IMR-90 (cell line): Measurements from ENCODE around the gene PIGU. TPM values are rescaled to one million over a fixed set of nuclear protein-coding genes. Genes with fewer than 3 reads are reported as not detected.

ENCODE experiments used
- ATAC-seq: fragments of 200-7000 bp; cut with Tn5 transposase; 2 replicates; pipeline ENCODE4 v1.9.1; 2020; ENCODE audit warnings: low read depth, mild to moderate bottlenecking, moderate library complexity
- BruUV-seq: library from RNA; stranded (reverse); fragments of 400-500 nt; replicated peaks from 2 replicates; lab custom pipeline; 2021; lab: Mats Ljungman, UMichigan
- CTCF ChIA-PET: fragments of 300-600 bp; formaldehyde crosslinking; extraction: SDS; loops from one replicate; lab custom pipeline; 2021; ENCODE audit warnings: antibody characterized with exemption; lab: Yijun Ruan, JAX
- POLR2A ChIA-PET: fragments of 300-600 bp; sonication (Branson Sonifier 250); formaldehyde crosslinking; loops from one replicate; lab custom pipeline; 2022; ENCODE audit warnings: antibody characterized with exemption; ENCODE audit not compliant: unreplicated experiment; lab: Charles Lee
- DNase-seq: peaks from one replicate; pipeline ENCODE4 v3.0.0; 2013
- H2AFZ ChIP-seq: replicated peaks from 2 replicates; pipeline ENCODE3; 2013; ENCODE audit warnings: low read length, mild to moderate bottlenecking; ENCODE audit not compliant: poor library complexity
- H2AK5ac ChIP-seq: 2 replicates; pipeline ENCODE4 v1.6.1; 2013; ENCODE audit warnings: low read depth, low read length, inconsistent platforms
- H2AK9ac ChIP-seq: replicated peaks from 2 replicates; pipeline ENCODE3; 2013; ENCODE audit warnings: mild to moderate bottlenecking, low read depth, low read length, moderate library complexity; ENCODE audit not compliant: poor library complexity
- H2BK120ac ChIP-seq: 2 replicates; pipeline ENCODE4 v1.6.1; 2013; ENCODE audit warnings: low read depth, low read length, inconsistent platforms
- H2BK15ac ChIP-seq: 3 replicates; pipeline ENCODE4 v1.6.1; 2013; ENCODE audit warnings: low read depth, low read length, inconsistent platforms
- H2BK20ac ChIP-seq: 2 replicates; pipeline ENCODE4 v1.6.1; 2013; ENCODE audit warnings: low read depth, mild to moderate bottlenecking, inconsistent platforms, low read length, moderate library complexity
- H2BK5ac ChIP-seq: 2 replicates; pipeline ENCODE4 v1.6.1; 2013; ENCODE audit warnings: mild to moderate bottlenecking, low read depth, low read length, inconsistent platforms; ENCODE audit not compliant: poor library complexity, severe bottlenecking
- H3K14ac ChIP-seq: replicated peaks from 2 replicates; pipeline ENCODE4 v1.6.1; 2013; ENCODE audit warnings: low read depth, low read length, inconsistent platforms
- H3K18ac ChIP-seq: 2 replicates; pipeline ENCODE4 v1.6.1; 2013; ENCODE audit warnings: low read depth, low read length, control low read depth
- H3K23ac ChIP-seq: 2 replicates; pipeline ENCODE4 v1.6.1; 2013; ENCODE audit warnings: low read depth, low read length, inconsistent platforms
- H3K27ac ChIP-seq: 2 replicates; pipeline ENCODE4 v1.5.1; 2013; ENCODE audit warnings: mild to moderate bottlenecking, control low read depth, low read length; ENCODE audit not compliant: insufficient read depth
- H3K27me3 ChIP-seq: 2 replicates; pipeline ENCODE4 v1.6.1; 2013; ENCODE audit warnings: low read length; ENCODE audit not compliant: control insufficient read depth, insufficient read depth
- H3K36me3 ChIP-seq: 2 replicates; pipeline ENCODE4 v1.6.1; 2013; ENCODE audit warnings: low read length, mixed read lengths; ENCODE audit not compliant: control insufficient read depth, insufficient read depth
- H3K4ac ChIP-seq: 2 replicates; pipeline ENCODE4 v1.6.1; 2013; ENCODE audit warnings: low read depth, low read length, inconsistent platforms
- H3K4me1 ChIP-seq: 2 replicates; pipeline ENCODE4 v1.6.1; 2013; ENCODE audit warnings: low read length, mixed read lengths; ENCODE audit not compliant: control insufficient read depth, insufficient read depth
- H3K4me2 ChIP-seq: 2 replicates; pipeline ENCODE4 v1.6.1; 2013; ENCODE audit warnings: low read depth, mild to moderate bottlenecking, control low read depth, low read length, moderate library complexity
- H3K4me3 ChIP-seq: 2 replicates; pipeline ENCODE4 v1.5.1; 2013; ENCODE audit warnings: low read depth, mild to moderate bottlenecking, control low read depth, low read length, moderate library complexity; ENCODE audit not compliant: insufficient read depth
- H3K56ac ChIP-seq: 2 replicates; pipeline ENCODE4 v1.6.1; 2013; ENCODE audit warnings: low read length, inconsistent platforms; ENCODE audit not compliant: insufficient read depth; ENCODE audit errors: extremely low read depth
- H3K79me1 ChIP-seq, 2 experiments: 2 replicates each; pipeline ENCODE4 v1.6.1; 2013; ENCODE audit warnings: low read length in 2 of 2, inconsistent platforms in 1 of 2, low read depth in 1 of 2
- H3K9ac ChIP-seq: 2 replicates; pipeline ENCODE4 v1.6.1; 2013; ENCODE audit warnings: low read depth, low read length, control low read depth
- H3K9me1 ChIP-seq: 2 replicates; pipeline ENCODE4 v1.6.1; 2013; ENCODE audit warnings: low read length, inconsistent platforms; ENCODE audit not compliant: insufficient read depth
- H3K9me3 ChIP-seq: 2 replicates; pipeline ENCODE4 v1.6.1; 2013; ENCODE audit warnings: low read length; ENCODE audit not compliant: control insufficient read depth, insufficient read depth
- H4K20me1 ChIP-seq: 2 replicates; pipeline ENCODE4 v1.6.1; 2013; ENCODE audit warnings: low read length, inconsistent platforms; ENCODE audit not compliant: insufficient read depth
- H4K5ac ChIP-seq: 2 replicates; pipeline ENCODE4 v1.6.1; 2013; ENCODE audit warnings: mild to moderate bottlenecking, low read depth, low read length, control low read depth
- H4K8ac ChIP-seq, 2 experiments: 2 replicates each; pipeline ENCODE4 v1.6.1; 2013; ENCODE audit warnings: low read depth in 2 of 2, low read length in 2 of 2, control low read depth in 1 of 2, inconsistent platforms in 1 of 2
- H4K91ac ChIP-seq: 2 replicates; pipeline ENCODE4 v1.6.1; 2013; ENCODE audit warnings: low read depth, low read length, inconsistent platforms; ENCODE audit not compliant: insufficient read depth
- BHLHE40 ChIP-seq: fragments of 150-350 bp; IDR thresholded peaks from 2 replicates; pipeline ENCODE4 v1.6.1; 2016; ENCODE audit warnings: mild to moderate bottlenecking, low read depth, low read length
- CEBPB ChIP-seq: IDR thresholded peaks from 2 replicates; pipeline ENCODE4 v1.6.1; 2012; ENCODE audit warnings: low read depth, low read length, improper control_type of control experiment
- CHD1 ChIP-seq: IDR thresholded peaks from 2 replicates; pipeline ENCODE4 v1.6.1; 2012; ENCODE audit warnings: low read depth, low read length, improper control_type of control experiment
- ELK1 ChIP-seq: fragments of 150-350 bp; IDR thresholded peaks from 2 replicates; pipeline ENCODE4 v1.6.1; 2016; ENCODE audit warnings: low read depth, mild to moderate bottlenecking, low read length, moderate library complexity, borderline replicate concordance
- FOS ChIP-seq: fragments of 150-350 bp; IDR thresholded peaks from 2 replicates; pipeline ENCODE4 v1.6.1; 2016; ENCODE audit warnings: low read depth, low read length
- MAFK ChIP-seq: IDR thresholded peaks from 2 replicates; pipeline ENCODE4 v1.6.1; 2012; ENCODE audit warnings: low read depth, low read length, improper control_type of control experiment
- MAZ ChIP-seq: IDR thresholded peaks from 2 replicates; pipeline ENCODE4 v1.6.1; 2012; ENCODE audit warnings: low read depth, mild to moderate bottlenecking, low read length, improper control_type of control experiment, moderate library complexity, borderline replicate concordance
- MXI1 ChIP-seq: IDR thresholded peaks from 2 replicates; pipeline ENCODE4 v1.6.1; 2012; ENCODE audit warnings: low read depth, mild to moderate bottlenecking, low read length, moderate library complexity, borderline replicate concordance
- NFE2L2 ChIP-seq: fragments of 150-350 bp; IDR thresholded peaks from 2 replicates; pipeline ENCODE4 v1.6.1; 2016; ENCODE audit warnings: low read depth, mild to moderate bottlenecking, low read length
- RAD21 ChIP-seq: IDR thresholded peaks from 2 replicates; pipeline ENCODE4 v1.6.1; 2012; ENCODE audit warnings: low read length, improper control_type of control experiment
- RCOR1 ChIP-seq: IDR thresholded peaks from 2 replicates; pipeline ENCODE4 v1.6.1; 2012; ENCODE audit warnings: mild to moderate bottlenecking, low read length, improper control_type of control experiment; ENCODE audit not compliant: insufficient replicate concordance
- RFX5 ChIP-seq: IDR thresholded peaks from 2 replicates; pipeline ENCODE4 v1.8.0; 2012; ENCODE audit warnings: low read depth, mild to moderate bottlenecking, low read length, moderate library complexity
- SMC3 ChIP-seq: fragments of 150-350 bp; IDR thresholded peaks from 2 replicates; pipeline ENCODE4 v1.6.1; 2016; ENCODE audit warnings: low read depth, mild to moderate bottlenecking, antibody characterized with exemption, low read length, moderate library complexity
- USF2 ChIP-seq: fragments of 150-350 bp; IDR thresholded peaks from 2 replicates; pipeline ENCODE4 v1.6.1; 2017; ENCODE audit warnings: mild to moderate bottlenecking, antibody characterized with exemption, low read length, low read depth
- WGBS, 2 experiments: methylation state at CpG; one replicate each; pipeline versions ENCODE4 v1.1.5 to v1.1.7; 2013; ENCODE audit warnings: missing lambda C conversion rate in 2 of 2; ENCODE audit not compliant: insufficient read length in 1 of 2; ENCODE audit errors: extremely low coverage in 2 of 2; 5-methylcytosine and 5-hydroxymethylcytosine counted together
- dilution Hi-C: fragments of 300-500 bp; cut with HindIII; formaldehyde crosslinking; loops from one replicate; pipeline ENCODE4 v1.14.3; 2018; ENCODE audit warnings: low sequenced_read_pairs; ENCODE audit not compliant: unreplicated experiment
- in situ Hi-C: fragments of 300-500 bp; cut with MboI; formaldehyde crosslinking; loops from 3 replicates; pipeline ENCODE4 v1.14.3; 2019; ENCODE audit warnings: low sequenced_read_pairs, inconsistent platforms, mixed read lengths
- intact Hi-C: fragments of 100-400 bp; cut with micrococcal nuclease; formaldehyde crosslinking; loops from 2 replicates; pipeline ENCODE4 v1.10.0; 2022
- polyA plus RNA-seq, 3 experiments: library from polyadenylated mRNA; depleted of rRNA; stranded (reverse); fragments of >200 nt; gene quantifications; 2 replicates each; pipeline ENCODE4 v1.2.3, GENCODE V29; 2012; ENCODE audit warnings: low replicate concordance in 1 of 3
- total RNA-seq: library from RNA; depleted of rRNA; stranded (reverse); fragments of >200 nt; gene quantifications from 2 replicates; pipeline ENCODE4 v1.2.3, GENCODE V29; 2012

PIGU gene
- total and polyA plus RNA-seq, 2 of the 4 experiments (the other 2 are of a cell fraction): 11.1 to 31.1 TPM

GRCh38 chr20:34654207-34654744 is 22.6 kb downstream of the PIGU start:
- no peaks in the 10 kb centered on the region for H3K9me3 ChIP-seq
- no peak overlapping the region for H4K8ac ChIP-seq
- no peaks in the 10 kb centered on the region for H4K20me1 ChIP-seq
- no peak overlapping the region for H2BK20ac ChIP-seq
- no peak overlapping the region for H3K56ac ChIP-seq
- H2AK5ac ChIP-seq: no peak overlapping the region
- no peaks in the 10 kb centered on the region for H3K27me3 ChIP-seq
- H4K5ac ChIP-seq: no peak overlapping the region
- CTCF ChIA-PET: no interaction called here
- H3K4ac ChIP-seq: no peak overlapping the region
- BruUV-seq: no TSS peak
- H3K23ac ChIP-seq: no peak overlapping the region
- no peak overlapping the region for H2AK9ac ChIP-seq
- intact Hi-C loops (no loop called here), in situ Hi-C loops (no loop called here), dilution Hi-C loops (no loop called here)
- H3K36me3 ChIP-seq: no peaks in the 10 kb centered on the region
- TF ChIP-seq RAD21: no peak
- TF ChIP-seq MAZ: no peak
- no peak for TF ChIP-seq FOS
- no peak for TF ChIP-seq MAFK
- TF ChIP-seq CEBPB: no peak
- no peak for TF ChIP-seq SMC3
- TF ChIP-seq BHLHE40: no peak
- TF ChIP-seq ELK1: no peak
- TF ChIP-seq RCOR1: no peak
- no peak for TF ChIP-seq USF2
- no peak for TF ChIP-seq RFX5
- TF ChIP-seq NFE2L2: no peak
- no peak for TF ChIP-seq MXI1
- no peak for TF ChIP-seq CHD1
- POLR2A ChIA-PET: no interaction called here
- H2AFZ ChIP-seq: no peak overlapping the region
- no peak overlapping the region for H2BK5ac ChIP-seq
- H3K27ac ChIP-seq: no peak overlapping the region
- DNase-seq (no peak), ATAC-seq (no peak)
- no peak overlapping the region for H3K4me3 ChIP-seq
- H3K9me1 ChIP-seq: no peaks in the 10 kb centered on the region
- no peak overlapping the region for H3K9ac ChIP-seq
- H3K79me1 ChIP-seq: 0 out of 4 replicates have a peak, but pooled peaks cover 0 to 6% of the 10 kb centered on the region in 2 experiments
- no peak overlapping the region for H2BK120ac ChIP-seq
- H4K91ac ChIP-seq: no peak overlapping the region
- no peak overlapping the region for H3K4me2 ChIP-seq
- H3K14ac ChIP-seq: no peak overlapping the region
- no peak overlapping the region for H2BK15ac ChIP-seq
- H3K18ac ChIP-seq: no peak overlapping the region
- H3K4me1 ChIP-seq: no peaks in the 10 kb centered on the region
- WGBS, 2 experiments: no CpG with 5 or more reads among the region's 7 CpGs
